GM10248 (cell line): ENCODE measurements around the gene CASKIN1.

Source experiments
- CTCF ChIA-PET: fragments of 300-600 bp; sonication (Branson Sonifier 250); formaldehyde crosslinking; extraction: SDS; loops from one replicate; lab custom pipeline; 2021; ENCODE audit warnings: antibody characterized with exemption; lab: Yijun Ruan, JAX
- POLR2A ChIA-PET: fragments of 350-650 bp; sonication (Branson Sonifier 250); formaldehyde crosslinking; extraction: SDS; loops from one replicate; lab custom pipeline; 2020; ENCODE audit warnings: antibody characterized with exemption; lab: Yijun Ruan, JAX
- DNase-seq: peaks from one replicate; pipeline ENCODE4 v3.0.0; 2012; ENCODE audit errors: extremely low spot score
- CTCF ChIP-seq: IDR thresholded peaks from 2 replicates; pipeline ENCODE4 v1.5.1; 2012; ENCODE audit warnings: mild to moderate bottlenecking, low read depth; ENCODE audit errors: extremely low read depth, missing control alignments, control extremely low read depth

CASKIN1 gene

GRCh38 chr16:2170587-2171435, 25.6 kb downstream of the CASKIN1 start:
- no peak for TF ChIP-seq CTCF
- CTCF ChIA-PET = interaction anchor here (1.6 to 1.7 kb wide), 2 partner anchors 16 to 30 kb away, joined by 3 to 4 read pairs; partner anchors contain the start of gene TRAF7
- DNase-seq = no peak
- POLR2A ChIA-PET = no interaction called here

GRCh38 chr16:2170080-2170479, 26.3 kb downstream of the CASKIN1 start:
- CTCF ChIA-PET = interaction anchor here (1.6 kb wide), 1 partner anchor 29 kb away, joined by 4 read pairs; no protein-coding TSS in a partner anchor
- POLR2A ChIA-PET = interaction anchor here (3.8 kb wide), 1 partner anchor 15 kb away, joined by 15 read pairs; the partner anchor contains the start of gene TRAF7
- no peak for DNase-seq
- TF ChIP-seq CTCF = no peak

- CTCF ChIA-PET = interaction anchor here (1.1 to 1.4 kb wide), 3 partner anchors 7 to 145 kb away, joined by 3 to 4 read pairs (median 3); no protein-coding TSS in a partner anchor
- DNase-seq = no peak
- TF ChIP-seq CTCF = no peak
- POLR2A ChIA-PET = interaction anchor here (3.8 kb wide), 1 partner anchor 12 kb away, joined by 15 read pairs; the partner anchor contains the start of gene TRAF7
These were observed 29.3 kb downstream of the CASKIN1 start for GRCh38 chr16:2167068-2167638.

- ChIA-PET CTCF (no interaction called here), POLR2A (interaction anchor here (1.1 to 3.8 kb wide), 2 partner anchors 11 kb away, joined by 4 to 15 read pairs; partner anchors contain the start of gene TRAF7)
- no peak for DNase-seq
- TF ChIP-seq CTCF = no peak
These were observed 29.9 kb downstream of the CASKIN1 start for GRCh38 chr16:2166263-2167067.

GRCh38 chr16:2165861-2166260, 30.5 kb downstream of the CASKIN1 start:
- no peak for TF ChIP-seq CTCF
- CTCF ChIA-PET = no interaction called here
- DNase-seq = no peak
- POLR2A ChIA-PET = interaction anchor here (1.1 kb wide), 1 partner anchor 11 kb away, joined by 4 read pairs; the partner anchor contains the start of gene TRAF7

GRCh38 chr16:2163211-2163881, 33.1 kb downstream of the CASKIN1 start:
- no peak for DNase-seq
- no peak for TF ChIP-seq CTCF
- ChIA-PET CTCF (interaction anchor here (0.9 kb wide), 1 partner anchor 31 kb away, joined by 3 read pairs; no protein-coding TSS in a partner anchor), POLR2A (interaction anchor here (1.3 kb wide), 1 partner anchor 8 kb away, joined by 6 read pairs; the partner anchor contains the start of gene TRAF7)
